DND-41 (cell line): ENCODE results near the gene LRP1.

ENCODE experiments used
- ATAC-seq: fragments of 200-7000 bp; cut with Tn5 transposase; 3 replicates; pipeline ENCODE4 v1.9.1; 2021; ENCODE audit warnings: low read depth; ENCODE audit not compliant: insufficient read depth
- DNase-seq: peaks from one replicate; pipeline ENCODE4 v3.0.0-alpha.2; 2020
- H2AFZ ChIP-seq: 2 replicates; pipeline ENCODE4 v1.6.0; 2012; ENCODE audit warnings: low read depth, low read length
- H3K27ac ChIP-seq: 2 replicates; pipeline ENCODE4 v1.5.1; 2012; ENCODE audit warnings: low read length, inconsistent platforms
- H3K27me3 ChIP-seq: fragments of 200-600 bp; sonication (generic); 2 replicates; pipeline ENCODE4 v1.6.0; 2012; ENCODE audit warnings: low read length, mild to moderate bottlenecking, inconsistent platforms; ENCODE audit not compliant: insufficient read depth, poor library complexity
- H3K36me3 ChIP-seq: 2 replicates; pipeline ENCODE4 v1.5.1; 2012; ENCODE audit warnings: low read length, inconsistent platforms; ENCODE audit not compliant: insufficient read depth
- H3K4me1 ChIP-seq: 2 replicates; pipeline ENCODE4 v1.5.1; 2012; ENCODE audit warnings: mild to moderate bottlenecking, low read length; ENCODE audit not compliant: insufficient read depth
- H3K4me2 ChIP-seq: 2 replicates; pipeline ENCODE4 v1.6.0; 2012; ENCODE audit warnings: mild to moderate bottlenecking, moderate library complexity, low read length, inconsistent platforms; ENCODE audit not compliant: insufficient read depth
- H3K4me3 ChIP-seq, 2 experiments: fragments of 200-600 bp in 1 of 2; shearing (Covaris generic) in 1 of 2; 2 replicates each; pipeline ENCODE4 v1.5.1; 2012 to 2016; ENCODE audit warnings: inconsistent platforms in 2 of 2, low read length in 2 of 2, mild to moderate bottlenecking in 2 of 2, low read depth in 1 of 2, moderate library complexity in 1 of 2
- H3K79me2 ChIP-seq: 2 replicates; pipeline ENCODE4 v1.6.0; 2012; ENCODE audit warnings: low read length, inconsistent platforms; ENCODE audit not compliant: insufficient read depth
- H3K9ac ChIP-seq: 2 replicates; pipeline ENCODE4 v1.6.0; 2012; ENCODE audit warnings: low read depth, mild to moderate bottlenecking, inconsistent platforms, low read length, moderate library complexity
- H3K9me3 ChIP-seq: 2 replicates; pipeline ENCODE4 v1.5.1; 2012; ENCODE audit warnings: low read length, moderate library complexity, mild to moderate bottlenecking, inconsistent platforms; ENCODE audit not compliant: insufficient read depth, severe bottlenecking
- H4K20me1 ChIP-seq: 2 replicates; pipeline ENCODE4 v1.6.0; 2012; ENCODE audit warnings: low read length; ENCODE audit not compliant: insufficient read depth
- EZH2 ChIP-seq: IDR thresholded peaks from 3 replicates; pipeline ENCODE4 v1.6.1; 2012; ENCODE audit warnings: borderline replicate concordance, low read depth, mild to moderate bottlenecking, moderate library complexity, low read length, inconsistent platforms; ENCODE audit not compliant: severe bottlenecking
- TF ChIP-seq, protein P1 (sequence below): IDR thresholded peaks from 2 replicates; pipeline ENCODE4 v1.5.1; 2012; ENCODE audit warnings: borderline replicate concordance, low read length, moderate library complexity, mild to moderate bottlenecking; ENCODE audit not compliant: poor library complexity, severe bottlenecking; ENCODE audit errors: extremely low read depth

The LRP1 gene

GRCh38 chr12:57164966-57165625, 36.8 kb downstream of the LRP1 start:
- TF ChIP-seq EZH2: no peak
- TF ChIP-seq, protein P1, sequence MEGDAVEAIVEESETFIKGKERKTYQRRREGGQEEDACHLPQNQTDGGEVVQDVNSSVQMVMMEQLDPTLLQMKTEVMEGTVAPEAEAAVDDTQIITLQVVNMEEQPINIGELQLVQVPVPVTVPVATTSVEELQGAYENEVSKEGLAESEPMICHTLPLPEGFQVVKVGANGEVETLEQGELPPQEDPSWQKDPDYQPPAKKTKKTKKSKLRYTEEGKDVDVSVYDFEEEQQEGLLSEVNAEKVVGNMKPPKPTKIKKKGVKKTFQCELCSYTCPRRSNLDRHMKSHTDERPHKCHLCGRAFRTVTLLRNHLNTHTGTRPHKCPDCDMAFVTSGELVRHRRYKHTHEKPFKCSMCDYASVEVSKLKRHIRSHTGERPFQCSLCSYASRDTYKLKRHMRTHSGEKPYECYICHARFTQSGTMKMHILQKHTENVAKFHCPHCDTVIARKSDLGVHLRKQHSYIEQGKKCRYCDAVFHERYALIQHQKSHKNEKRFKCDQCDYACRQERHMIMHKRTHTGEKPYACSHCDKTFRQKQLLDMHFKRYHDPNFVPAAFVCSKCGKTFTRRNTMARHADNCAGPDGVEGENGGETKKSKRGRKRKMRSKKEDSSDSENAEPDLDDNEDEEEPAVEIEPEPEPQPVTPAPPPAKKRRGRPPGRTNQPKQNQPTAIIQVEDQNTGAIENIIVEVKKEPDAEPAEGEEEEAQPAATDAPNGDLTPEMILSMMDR: no peak
- no peak overlapping the region for H3K27ac ChIP-seq

DNA sequence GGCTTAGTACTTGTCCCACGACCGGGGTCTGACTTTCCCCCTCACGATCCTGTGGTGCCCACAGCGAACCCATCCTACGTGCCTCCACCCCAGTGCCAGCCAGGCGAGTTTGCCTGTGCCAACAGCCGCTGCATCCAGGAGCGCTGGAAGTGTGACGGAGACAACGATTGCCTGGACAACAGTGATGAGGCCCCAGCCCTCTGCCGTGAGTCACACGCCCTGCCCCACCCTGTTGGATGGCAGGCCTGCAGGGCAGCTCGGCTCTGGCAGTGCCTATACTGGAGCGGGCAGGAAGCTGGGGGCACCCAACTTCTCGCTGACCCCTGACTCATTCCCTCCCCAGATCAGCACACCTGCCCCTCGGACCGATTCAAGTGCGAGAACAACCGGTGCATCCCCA, 37.5 kb downstream of the LRP1 start:
- Histone ChIP-seq H3K79me2 (no peaks in the 10 kb centered on the region), H3K27ac (no peak overlapping the region), H4K20me1 (peaks cover 2% of the 10 kb centered on the region; the same call in 1 of the 2 replicates), H3K4me1 (no peaks in the 10 kb centered on the region), H3K9me3 (no peaks in the 10 kb centered on the region), H2AFZ (no peak overlapping the region), H3K27me3 (no peaks in the 10 kb centered on the region), H3K4me3 (no peak overlapping the region), H3K4me2 (no peak overlapping the region), H3K9ac (no peak overlapping the region), H3K36me3 (no peaks in the 10 kb centered on the region)
- no peak for ATAC-seq
- TF ChIP-seq, protein P1: no peak
- TF ChIP-seq EZH2: no peak
- DNase-seq: no peak

More at GRCh38 chr12:57164966-57165625, 36.8 kb downstream of the LRP1 start:
- Histone ChIP-seq H4K20me1 (peaks cover 2% of the 10 kb centered on the region; the same call in 1 of the 2 replicates), H3K9ac (no peak overlapping the region), H3K36me3 (no peaks in the 10 kb centered on the region), H3K4me1 (no peaks in the 10 kb centered on the region), H3K4me2 (no peak overlapping the region), H3K9me3 (no peaks in the 10 kb centered on the region), H3K4me3 (no peak overlapping the region), H3K27me3 (no peaks in the 10 kb centered on the region), H3K79me2 (no peaks in the 10 kb centered on the region), H2AFZ (no peak overlapping the region)
- ATAC-seq (no peak), DNase-seq (no peak)

DNA sequence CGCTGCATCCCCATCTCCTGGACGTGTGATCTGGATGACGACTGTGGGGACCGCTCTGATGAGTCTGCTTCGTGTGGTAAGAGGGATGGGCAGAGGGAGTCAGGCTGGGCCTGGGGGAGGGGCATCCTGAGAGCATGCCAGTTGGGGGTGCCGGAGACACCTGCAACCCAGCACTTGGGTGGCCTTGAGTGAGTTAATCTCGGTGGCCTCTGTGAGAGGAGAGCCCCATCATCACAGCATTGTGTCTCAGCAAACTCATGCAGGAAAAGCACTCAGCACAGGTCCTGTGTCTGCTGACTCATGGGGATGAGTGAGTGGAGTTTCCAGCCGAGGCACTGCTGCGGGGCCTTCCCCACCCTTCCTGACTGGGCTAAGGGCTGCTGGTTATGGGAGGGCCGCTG, 38.7 kb downstream of the LRP1 start:
- Histone ChIP-seq H3K79me2 (no peaks in the 10 kb centered on the region), H3K9me3 (no peaks in the 10 kb centered on the region), H3K36me3 (no peaks in the 10 kb centered on the region), H3K4me2 (no peak overlapping the region), H3K4me1 (no peaks in the 10 kb centered on the region), H3K9ac (no peak overlapping the region), H4K20me1 (peaks cover 2% of the 10 kb centered on the region; the same call in 1 of the 2 replicates), H3K27ac (no peak overlapping the region), H3K27me3 (peaks cover 3% of the 10 kb centered on the region), H2AFZ (no peak overlapping the region), H3K4me3 (no peak overlapping the region)
- no peak for TF ChIP-seq EZH2
- TF ChIP-seq, protein P1: no peak
- ATAC-seq: no peak
- no peak for DNase-seq
